LNCAP (cell line): ENCODE measurements around the gene CACNA1H.
"Not testable (repeated sequence)": the region's sequence is repeated elsewhere in the genome, so short reads cannot be mapped to it uniquely, and the experiment has no call there.

Experiments used
- CTCF ChIP-seq: fragments of 450-650 bp; IDR thresholded peaks from 2 replicates; pipeline ENCODE4 v1.5.1; 2017; ENCODE audit warnings: mild to moderate bottlenecking

The CACNA1H gene

GRCh38 chr16:1245452-1246020 is 92.6 kb downstream of the CACNA1H start:
- no peak for TF ChIP-seq CTCF

- not testable (repeated sequence) for TF ChIP-seq CTCF
Measured at GRCh38 chr16:1255276-1256122, 102.6 kb downstream of the CACNA1H start, which contains the start of gene TPSD1. TSS of gene TPSD1 (plus strand) at chr16:1256069. CDS start at chr16:1256281, 212 bp downstream.

GRCh38 chr16:1256874-1257322 is 104.0 kb downstream of the CACNA1H start:
- TF ChIP-seq CTCF, result no peak

GRCh38 chr16:1257561-1258224 is 104.8 kb downstream of the CACNA1H start:
- TF ChIP-seq CTCF, result no peak

- TF ChIP-seq CTCF, result no peak
Measured at GRCh38 chr16:1258225-1258600, 105.3 kb downstream of the CACNA1H start.

- TF ChIP-seq CTCF, result no peak
Measured at GRCh38 chr16:1258906-1259759, 106.2 kb downstream of the CACNA1H start.

- TF ChIP-seq CTCF, result no peak
Measured at GRCh38 chr16:1259760-1260068, 106.8 kb downstream of the CACNA1H start.
